Measurements from ENCODE around the gene COBL. TPM values are rescaled to one million over a fixed set of nuclear protein-coding genes. Genes with fewer than 3 reads are reported as not detected.

Gene COBL
- total and polyA plus RNA-seq, 2 of the 8 experiments (the other 6 are each of a cell fraction or from before 2014, with no cell fraction given), result 13.8 to 40.4 TPM

DNA sequence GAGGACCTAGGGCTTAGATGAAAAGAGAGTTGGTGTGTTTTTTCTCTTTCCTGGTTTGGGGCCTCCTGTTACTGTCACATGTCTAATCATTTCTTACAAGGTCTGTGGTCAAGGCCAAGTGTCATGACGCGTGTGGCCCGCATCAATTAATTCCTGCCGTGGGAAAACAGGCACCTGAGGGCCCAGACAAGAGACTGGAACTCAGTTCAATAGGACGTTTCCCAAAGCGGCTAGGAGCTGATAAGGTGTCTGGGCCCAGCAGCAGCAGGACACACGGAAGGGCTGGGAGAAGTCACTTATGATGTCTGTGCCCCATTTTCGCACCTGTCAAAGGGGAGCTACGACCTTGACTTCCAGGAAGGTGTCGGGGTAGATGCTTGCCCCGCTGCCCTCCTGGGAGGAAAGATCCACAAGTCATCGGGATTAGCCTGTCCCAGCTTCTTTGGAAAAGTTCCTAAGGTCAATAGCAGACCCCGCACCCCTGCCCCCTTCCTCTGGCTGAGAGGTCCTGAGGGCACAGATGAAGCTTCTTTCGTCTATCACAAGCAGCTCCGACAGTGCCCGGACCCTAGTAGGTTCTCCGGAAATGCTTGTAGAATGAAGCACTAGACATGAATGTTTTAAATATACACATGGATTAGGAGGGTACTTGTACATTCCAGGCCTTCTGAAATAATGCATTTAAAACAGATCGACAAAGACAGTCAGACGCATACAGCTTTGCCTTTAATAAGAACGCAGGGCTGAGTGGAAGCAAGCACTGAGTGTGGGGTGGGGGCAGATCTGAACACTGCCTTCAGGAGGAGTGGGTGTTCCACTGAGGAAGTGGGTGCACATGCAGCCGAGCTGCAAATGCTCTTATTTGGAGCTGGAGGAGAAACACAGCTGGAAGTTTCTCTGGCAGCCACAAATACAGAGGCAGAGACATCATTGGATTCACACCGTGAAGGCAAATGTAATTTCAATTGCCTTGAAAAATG, 296.4 kb downstream of the COBL start (continued):
- TF ChIP-seq, protein P1, sequence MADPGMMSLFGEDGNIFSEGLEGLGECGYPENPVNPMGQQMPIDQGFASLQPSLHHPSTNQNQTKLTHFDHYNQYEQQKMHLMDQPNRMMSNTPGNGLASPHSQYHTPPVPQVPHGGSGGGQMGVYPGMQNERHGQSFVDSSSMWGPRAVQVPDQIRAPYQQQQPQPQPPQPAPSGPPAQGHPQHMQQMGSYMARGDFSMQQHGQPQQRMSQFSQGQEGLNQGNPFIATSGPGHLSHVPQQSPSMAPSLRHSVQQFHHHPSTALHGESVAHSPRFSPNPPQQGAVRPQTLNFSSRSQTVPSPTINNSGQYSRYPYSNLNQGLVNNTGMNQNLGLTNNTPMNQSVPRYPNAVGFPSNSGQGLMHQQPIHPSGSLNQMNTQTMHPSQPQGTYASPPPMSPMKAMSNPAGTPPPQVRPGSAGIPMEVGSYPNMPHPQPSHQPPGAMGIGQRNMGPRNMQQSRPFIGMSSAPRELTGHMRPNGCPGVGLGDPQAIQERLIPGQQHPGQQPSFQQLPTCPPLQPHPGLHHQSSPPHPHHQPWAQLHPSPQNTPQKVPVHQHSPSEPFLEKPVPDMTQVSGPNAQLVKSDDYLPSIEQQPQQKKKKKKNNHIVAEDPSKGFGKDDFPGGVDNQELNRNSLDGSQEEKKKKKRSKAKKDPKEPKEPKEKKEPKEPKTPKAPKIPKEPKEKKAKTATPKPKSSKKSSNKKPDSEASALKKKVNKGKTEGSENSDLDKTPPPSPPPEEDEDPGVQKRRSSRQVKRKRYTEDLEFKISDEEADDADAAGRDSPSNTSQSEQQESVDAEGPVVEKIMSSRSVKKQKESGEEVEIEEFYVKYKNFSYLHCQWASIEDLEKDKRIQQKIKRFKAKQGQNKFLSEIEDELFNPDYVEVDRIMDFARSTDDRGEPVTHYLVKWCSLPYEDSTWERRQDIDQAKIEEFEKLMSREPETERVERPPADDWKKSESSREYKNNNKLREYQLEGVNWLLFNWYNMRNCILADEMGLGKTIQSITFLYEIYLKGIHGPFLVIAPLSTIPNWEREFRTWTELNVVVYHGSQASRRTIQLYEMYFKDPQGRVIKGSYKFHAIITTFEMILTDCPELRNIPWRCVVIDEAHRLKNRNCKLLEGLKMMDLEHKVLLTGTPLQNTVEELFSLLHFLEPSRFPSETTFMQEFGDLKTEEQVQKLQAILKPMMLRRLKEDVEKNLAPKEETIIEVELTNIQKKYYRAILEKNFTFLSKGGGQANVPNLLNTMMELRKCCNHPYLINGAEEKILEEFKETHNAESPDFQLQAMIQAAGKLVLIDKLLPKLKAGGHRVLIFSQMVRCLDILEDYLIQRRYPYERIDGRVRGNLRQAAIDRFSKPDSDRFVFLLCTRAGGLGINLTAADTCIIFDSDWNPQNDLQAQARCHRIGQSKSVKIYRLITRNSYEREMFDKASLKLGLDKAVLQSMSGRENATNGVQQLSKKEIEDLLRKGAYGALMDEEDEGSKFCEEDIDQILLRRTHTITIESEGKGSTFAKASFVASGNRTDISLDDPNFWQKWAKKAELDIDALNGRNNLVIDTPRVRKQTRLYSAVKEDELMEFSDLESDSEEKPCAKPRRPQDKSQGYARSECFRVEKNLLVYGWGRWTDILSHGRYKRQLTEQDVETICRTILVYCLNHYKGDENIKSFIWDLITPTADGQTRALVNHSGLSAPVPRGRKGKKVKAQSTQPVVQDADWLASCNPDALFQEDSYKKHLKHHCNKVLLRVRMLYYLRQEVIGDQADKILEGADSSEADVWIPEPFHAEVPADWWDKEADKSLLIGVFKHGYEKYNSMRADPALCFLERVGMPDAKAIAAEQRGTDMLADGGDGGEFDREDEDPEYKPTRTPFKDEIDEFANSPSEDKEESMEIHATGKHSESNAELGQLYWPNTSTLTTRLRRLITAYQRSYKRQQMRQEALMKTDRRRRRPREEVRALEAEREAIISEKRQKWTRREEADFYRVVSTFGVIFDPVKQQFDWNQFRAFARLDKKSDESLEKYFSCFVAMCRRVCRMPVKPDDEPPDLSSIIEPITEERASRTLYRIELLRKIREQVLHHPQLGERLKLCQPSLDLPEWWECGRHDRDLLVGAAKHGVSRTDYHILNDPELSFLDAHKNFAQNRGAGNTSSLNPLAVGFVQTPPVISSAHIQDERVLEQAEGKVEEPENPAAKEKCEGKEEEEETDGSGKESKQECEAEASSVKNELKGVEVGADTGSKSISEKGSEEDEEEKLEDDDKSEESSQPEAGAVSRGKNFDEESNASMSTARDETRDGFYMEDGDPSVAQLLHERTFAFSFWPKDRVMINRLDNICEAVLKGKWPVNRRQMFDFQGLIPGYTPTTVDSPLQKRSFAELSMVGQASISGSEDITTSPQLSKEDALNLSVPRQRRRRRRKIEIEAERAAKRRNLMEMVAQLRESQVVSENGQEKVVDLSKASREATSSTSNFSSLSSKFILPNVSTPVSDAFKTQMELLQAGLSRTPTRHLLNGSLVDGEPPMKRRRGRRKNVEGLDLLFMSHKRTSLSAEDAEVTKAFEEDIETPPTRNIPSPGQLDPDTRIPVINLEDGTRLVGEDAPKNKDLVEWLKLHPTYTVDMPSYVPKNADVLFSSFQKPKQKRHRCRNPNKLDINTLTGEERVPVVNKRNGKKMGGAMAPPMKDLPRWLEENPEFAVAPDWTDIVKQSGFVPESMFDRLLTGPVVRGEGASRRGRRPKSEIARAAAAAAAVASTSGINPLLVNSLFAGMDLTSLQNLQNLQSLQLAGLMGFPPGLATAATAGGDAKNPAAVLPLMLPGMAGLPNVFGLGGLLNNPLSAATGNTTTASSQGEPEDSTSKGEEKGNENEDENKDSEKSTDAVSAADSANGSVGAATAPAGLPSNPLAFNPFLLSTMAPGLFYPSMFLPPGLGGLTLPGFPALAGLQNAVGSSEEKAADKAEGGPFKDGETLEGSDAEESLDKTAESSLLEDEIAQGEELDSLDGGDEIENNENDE (IDR thresholded peaks at IDR 0.05; ENCODE audit: insufficient replicate concordance, low read length), result no peak
- TF ChIP-seq TCF12 (IDR thresholded peaks at IDR 0.05; ENCODE audit: low read depth, low read length), result no peak
